ENCODE measurements around the gene ITIH3.

The ITIH3 gene

GRCh38 chr3:52792413-52792812, 2.2 kb upstream of the ITIH3 start:
- no peaks in the 10 kb centered on the region for H3K79me2 ChIP-seq (ENCODE audit: insufficient read depth, low read depth)

DNA sequence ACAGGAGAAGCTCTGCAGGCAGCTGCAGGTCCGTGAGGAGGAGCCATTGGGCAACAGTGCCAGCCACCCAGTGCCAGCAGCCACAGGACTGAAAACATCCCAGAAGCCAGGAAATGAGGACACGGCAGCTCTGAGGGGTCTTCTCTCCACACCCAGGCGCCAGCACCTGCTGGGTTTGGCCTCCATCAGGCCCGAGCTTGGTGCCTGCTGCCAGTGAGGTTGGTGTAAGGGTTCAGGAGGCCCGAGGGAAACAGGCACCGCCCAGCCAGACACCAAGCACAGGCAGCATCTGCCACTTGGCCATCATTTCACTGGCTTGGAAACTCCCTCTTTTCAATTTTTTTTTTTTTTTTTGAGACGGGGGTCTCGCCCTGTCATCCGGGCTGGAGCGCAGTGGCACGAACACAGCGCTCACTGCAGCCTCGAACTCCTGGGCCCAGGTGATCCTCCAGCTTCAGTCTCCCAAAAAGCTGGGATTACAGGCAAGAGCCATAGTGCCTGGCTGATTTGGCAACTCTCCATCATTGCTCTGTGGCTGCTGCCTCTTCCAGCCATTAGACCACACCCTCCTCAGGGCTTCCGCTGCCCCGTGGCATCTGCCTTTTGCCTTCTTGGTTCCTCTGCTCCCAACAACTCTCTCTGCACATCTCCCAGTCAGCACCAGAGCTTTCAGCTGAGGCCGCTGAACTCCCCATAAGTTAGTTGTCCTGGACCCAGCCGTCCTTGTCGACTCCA, 1.5 kb upstream of the ITIH3 start:
- no peaks in the 10 kb centered on the region for H3K4me1 ChIP-seq (ENCODE audit: low read depth, poor library complexity, severe bottlenecking)
- no peak overlapping the region for H2AFZ ChIP-seq (ENCODE audit: low read depth)
- H3K79me2 ChIP-seq (ENCODE audit: insufficient read depth, low read depth) = no peaks in the 10 kb centered on the region
- no peaks in the 10 kb centered on the region for H4K20me1 ChIP-seq (ENCODE audit: insufficient read depth)
- TF ChIP-seq, protein P1, sequence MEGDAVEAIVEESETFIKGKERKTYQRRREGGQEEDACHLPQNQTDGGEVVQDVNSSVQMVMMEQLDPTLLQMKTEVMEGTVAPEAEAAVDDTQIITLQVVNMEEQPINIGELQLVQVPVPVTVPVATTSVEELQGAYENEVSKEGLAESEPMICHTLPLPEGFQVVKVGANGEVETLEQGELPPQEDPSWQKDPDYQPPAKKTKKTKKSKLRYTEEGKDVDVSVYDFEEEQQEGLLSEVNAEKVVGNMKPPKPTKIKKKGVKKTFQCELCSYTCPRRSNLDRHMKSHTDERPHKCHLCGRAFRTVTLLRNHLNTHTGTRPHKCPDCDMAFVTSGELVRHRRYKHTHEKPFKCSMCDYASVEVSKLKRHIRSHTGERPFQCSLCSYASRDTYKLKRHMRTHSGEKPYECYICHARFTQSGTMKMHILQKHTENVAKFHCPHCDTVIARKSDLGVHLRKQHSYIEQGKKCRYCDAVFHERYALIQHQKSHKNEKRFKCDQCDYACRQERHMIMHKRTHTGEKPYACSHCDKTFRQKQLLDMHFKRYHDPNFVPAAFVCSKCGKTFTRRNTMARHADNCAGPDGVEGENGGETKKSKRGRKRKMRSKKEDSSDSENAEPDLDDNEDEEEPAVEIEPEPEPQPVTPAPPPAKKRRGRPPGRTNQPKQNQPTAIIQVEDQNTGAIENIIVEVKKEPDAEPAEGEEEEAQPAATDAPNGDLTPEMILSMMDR (conservative IDR thresholded peaks at IDR 0.05; ENCODE audit: low read depth, low read length) = no peak
- H3K27ac ChIP-seq = no peak overlapping the region
- no peak overlapping the region for H3K9ac ChIP-seq
- H3K4me2 ChIP-seq = no peak overlapping the region
- no peak overlapping the region for H3K4me3 ChIP-seq (IDR thresholded peaks at IDR 0.05; ENCODE audit: insufficient read depth, low read depth, low read length)
- no peaks in the 10 kb centered on the region for H3K36me3 ChIP-seq (ENCODE audit: insufficient read depth)
- H3K27me3 ChIP-seq (ENCODE audit: insufficient read depth, low read depth) = no peaks in the 10 kb centered on the region

More at GRCh38 chr3:52792413-52792812, 2.2 kb upstream of the ITIH3 start:
- no peak overlapping the region for H2AFZ ChIP-seq (ENCODE audit: low read depth)
- H3K36me3 ChIP-seq (ENCODE audit: insufficient read depth) = no peaks in the 10 kb centered on the region
- no peak overlapping the region for H3K4me3 ChIP-seq (IDR thresholded peaks at IDR 0.05; ENCODE audit: insufficient read depth, low read depth, low read length)
- no peak overlapping the region for H3K4me2 ChIP-seq
- H3K27ac ChIP-seq = no peak overlapping the region
- no peaks in the 10 kb centered on the region for H3K4me1 ChIP-seq (ENCODE audit: low read depth, poor library complexity, severe bottlenecking)
- TF ChIP-seq, protein P1 (conservative IDR thresholded peaks at IDR 0.05; ENCODE audit: low read depth, low read length) = no peak
- H3K9ac ChIP-seq = no peak overlapping the region
- H4K20me1 ChIP-seq (ENCODE audit: insufficient read depth) = no peaks in the 10 kb centered on the region
- no peaks in the 10 kb centered on the region for H3K27me3 ChIP-seq (ENCODE audit: insufficient read depth, low read depth)

GRCh38 chr3:52793702-52794611, 639 bp upstream of the ITIH3 start:
- Histone ChIP-seq H3K27ac (no peak overlapping the region), H3K4me1 (ENCODE audit: low read depth, poor library complexity, severe bottlenecking) (no peaks in the 10 kb centered on the region), H3K79me2 (ENCODE audit: insufficient read depth, low read depth) (no peaks in the 10 kb centered on the region), H3K4me3 (IDR thresholded peaks at IDR 0.05; ENCODE audit: insufficient read depth, low read depth, low read length) (no peak overlapping the region), H3K4me2 (no peak overlapping the region), H2AFZ (ENCODE audit: low read depth) (no peak overlapping the region), H3K9ac (no peak overlapping the region), H4K20me1 (ENCODE audit: insufficient read depth) (no peaks in the 10 kb centered on the region), H3K36me3 (ENCODE audit: insufficient read depth) (no peaks in the 10 kb centered on the region), H3K27me3 (ENCODE audit: insufficient read depth, low read depth) (no peaks in the 10 kb centered on the region)
- TF ChIP-seq, protein P1 (conservative IDR thresholded peaks at IDR 0.05; ENCODE audit: low read depth, low read length) = no peak

GRCh38 chr3:52795298-52795900, 803 bp downstream of the ITIH3 start:
- TF ChIP-seq, protein P1 (conservative IDR thresholded peaks at IDR 0.05; ENCODE audit: low read depth, low read length) = no peak
- no peak overlapping the region for H3K27ac ChIP-seq

More at GRCh38 chr3:52795298-52795900, 803 bp downstream of the ITIH3 start:
- Histone ChIP-seq H4K20me1 (ENCODE audit: insufficient read depth) (no peaks in the 10 kb centered on the region), H3K4me2 (no peak overlapping the region), H3K4me1 (ENCODE audit: low read depth, poor library complexity, severe bottlenecking) (no peaks in the 10 kb centered on the region), H3K79me2 (ENCODE audit: insufficient read depth, low read depth) (no peaks in the 10 kb centered on the region), H3K9ac (no peak overlapping the region), H3K4me3 (IDR thresholded peaks at IDR 0.05; ENCODE audit: insufficient read depth, low read depth, low read length) (no peak overlapping the region), H3K27me3 (ENCODE audit: insufficient read depth, low read depth) (no peaks in the 10 kb centered on the region), H2AFZ (ENCODE audit: low read depth) (no peak overlapping the region), H3K36me3 (ENCODE audit: insufficient read depth) (no peaks in the 10 kb centered on the region)
